CMK (cell line): ENCODE measurements around the gene ARHGEF38.
A peak's percentile ranks its signal among the peaks of the same experiment; 100 is the strongest.
"Not testable (repeated sequence)": the region's sequence is repeated elsewhere in the genome, so short reads cannot be mapped to it uniquely, and the experiment has no call there.

ENCODE experiments used
- DNase-seq: peaks from one replicate; pipeline ENCODE4 v3.0.0-alpha.2; 2010; ENCODE audit warnings: low read depth

The ARHGEF38 gene

GRCh38 chr4:105652286-105652888 is 100.0 kb downstream of the ARHGEF38 start:
- DNase-seq = no peak

- no peak for DNase-seq
Observed at GRCh38 chr4:105657117-105657765, 104.8 kb downstream of the ARHGEF38 start.

- no peak for DNase-seq
Observed at GRCh38 chr4:105659190-105659589, 106.8 kb downstream of the ARHGEF38 start.

- no peak for DNase-seq
Observed at GRCh38 chr4:105661028-105661427, 108.6 kb downstream of the ARHGEF38 start.

GRCh38 chr4:105662935-105663675 is 110.7 kb downstream of the ARHGEF38 start:
- no peak for DNase-seq

- DNase-seq = no peak
Observed at GRCh38 chr4:105666693-105667092, 114.3 kb downstream of the ARHGEF38 start.

GRCh38 chr4:105670684-105671083 is 118.3 kb downstream of the ARHGEF38 start:
- no peak for DNase-seq

- DNase-seq = no peak
Observed at GRCh38 chr4:105671301-105671700, 118.9 kb downstream of the ARHGEF38 start.

- no peak for DNase-seq
Observed at GRCh38 chr4:105674011-105674410, 121.6 kb downstream of the ARHGEF38 start.

GRCh38 chr4:105677709-105678108 is 125.3 kb downstream of the ARHGEF38 start:
- no peak for DNase-seq

- DNase-seq = no peak
Observed at GRCh38 chr4:105679186-105679585, 126.8 kb downstream of the ARHGEF38 start.

- no peak for DNase-seq
Observed at GRCh38 chr4:105683038-105683437, 130.6 kb downstream of the ARHGEF38 start.

GRCh38 chr4:105686571-105686970 is 134.2 kb downstream of the ARHGEF38 start:
- no peak for DNase-seq

- DNase-seq = not testable (repeated sequence)
Observed at GRCh38 chr4:105694812-105695211, 142.4 kb downstream of the ARHGEF38 start.

GRCh38 chr4:105695832-105696231 is 143.4 kb downstream of the ARHGEF38 start:
- DNase-seq = not testable (repeated sequence)

GRCh38 chr4:105698607-105699006 is 146.2 kb downstream of the ARHGEF38 start:
- DNase-seq = no peak

- no peak for DNase-seq
Observed at GRCh38 chr4:105707782-105708180, 155.4 kb downstream of the ARHGEF38 start.

- peak; percentile 71 for DNase-seq
Observed at GRCh38 chr4:105708181-105709080, 156.0 kb downstream of the ARHGEF38 start, which contains the start of the genes GSTCD and INTS12. Gene GSTCD, plus strand, starts transcription at chr4:105708784. Its CDS starts 8,830 bp downstream, at chr4:105717614. Gene INTS12, minus strand, starts transcription at chr4:105708689. Its CDS starts 8,684 bp downstream, at chr4:105700005.

GRCh38 chr4:105709081-105709450 is 156.6 kb downstream of the ARHGEF38 start:
- peak; percentile 15 for DNase-seq

GRCh38 chr4:105710012-105710600 is 157.7 kb downstream of the ARHGEF38 start:
- DNase-seq = no peak

GRCh38 chr4:105710678-105711077 is 158.3 kb downstream of the ARHGEF38 start:
- DNase-seq = no peak

- no peak for DNase-seq
Observed at GRCh38 chr4:105712766-105713165, 160.3 kb downstream of the ARHGEF38 start.
